Adipose tissue (tissue), 3 donors: ENCODE results near the gene C2orf68. TPM values are rescaled to one million over a fixed set of nuclear protein-coding genes. Genes with fewer than 3 reads are reported as not detected.
"Not testable (repeated sequence)": the region's sequence is repeated elsewhere in the genome, so short reads cannot be mapped to it uniquely, and the experiment has no call there.

Experiments used
- H3K27ac ChIP-seq: one replicate; pipeline ENCODE4 v1.5.1; 2013; ENCODE audit warnings: low read depth, low read length
- WGBS, 3 donors: extraction: QIAGEN DNeasy Blood & Tissue Kit; methylation state at CpG; one replicate each; pipeline ENCODE4 v1.1.7; 2013; 5-methylcytosine and 5-hydroxymethylcytosine counted together
- polyA plus RNA-seq, 3 donors: library from polyadenylated mRNA; stranded (reverse); fragments of 200-250 nt; gene quantifications; one replicate each; pipeline ENCODE4 v1.2.3, GENCODE V29; 2013
- donor health status: healthy with polysubstance abuse.
- donor health status: Bipolar disorder and iron deficiency.
- donor health status: healthy.

Gene C2orf68
- polyA plus RNA-seq, 3 donors: 10.6 to 15.5 (median 14.7) TPM

DNA sequence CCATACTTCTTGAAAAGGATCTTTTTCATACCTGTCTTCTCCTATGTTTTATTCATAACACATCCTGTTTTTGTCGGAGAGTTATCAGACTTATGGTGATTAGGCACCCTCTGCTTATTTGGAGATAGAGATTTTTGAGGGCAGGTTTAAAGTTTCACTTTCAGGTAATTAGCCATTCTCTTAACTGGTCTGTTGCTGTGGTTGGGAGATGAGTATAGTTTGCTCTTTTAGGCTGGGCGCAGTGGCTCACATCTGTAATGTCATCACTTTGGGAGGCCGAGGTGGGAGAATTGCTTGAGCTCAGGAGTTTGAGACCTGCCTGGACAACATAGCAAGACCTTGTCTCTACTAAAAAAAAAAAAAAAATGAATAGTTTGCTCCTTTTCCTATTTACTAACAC lies 30.9 kb upstream of the C2orf68 start:
- H3K27ac ChIP-seq: no peak overlapping the region
- WGBS, 3 donors: 79 to 94% (median 93%) methylated on average over 3 of the region's 3 CpGs

DNA sequence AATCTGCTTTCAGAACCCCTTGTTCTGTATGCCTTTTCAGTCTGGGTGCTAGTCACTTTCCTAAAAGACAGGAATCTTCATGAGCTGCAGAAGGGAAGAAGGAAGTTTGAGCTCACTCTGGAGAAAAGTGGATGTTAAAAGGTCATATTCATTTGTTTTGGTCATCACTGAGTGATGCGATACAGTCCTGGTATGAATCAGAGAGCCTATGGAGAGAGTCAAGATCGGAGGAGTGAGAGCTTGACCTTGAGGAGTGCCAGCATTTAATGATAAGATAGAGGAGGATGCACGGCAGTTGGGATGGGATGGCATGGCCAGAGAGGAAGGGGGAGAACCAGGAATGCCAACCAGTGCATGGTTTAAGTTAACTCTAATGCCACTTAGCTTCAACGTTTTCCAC lies 23.8 kb upstream of the C2orf68 start:
- H3K27ac ChIP-seq: no peak overlapping the region
- WGBS, 3 donors: 47 to 74% (median 70%) methylated on average over 4 of the region's 4 CpGs

DNA sequence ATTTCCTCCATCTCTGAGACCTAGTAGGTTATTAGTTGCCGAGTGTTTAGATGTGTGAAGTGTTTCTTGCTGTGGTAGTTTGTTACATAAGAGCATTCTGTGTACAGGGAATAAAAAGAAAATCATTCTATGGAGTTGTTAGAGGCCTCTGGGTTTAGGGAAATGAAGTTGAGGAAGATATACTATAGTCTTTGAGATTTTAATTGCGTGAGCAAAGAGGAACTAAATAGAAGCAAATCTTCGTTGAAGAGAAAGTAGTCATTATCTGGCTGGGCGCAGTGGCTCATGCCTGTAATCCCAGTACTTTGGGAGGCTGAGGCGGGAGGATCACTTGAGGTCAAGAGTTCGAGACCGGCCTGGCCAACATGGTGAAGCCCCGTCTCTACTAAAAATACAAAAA lies 23.1 kb upstream of the C2orf68 start:
- 77 to 87% (median 78%) methylated on average over 8 of the region's 8 CpGs for WGBS, 3 donors
- H3K27ac ChIP-seq: no peak overlapping the region

DNA sequence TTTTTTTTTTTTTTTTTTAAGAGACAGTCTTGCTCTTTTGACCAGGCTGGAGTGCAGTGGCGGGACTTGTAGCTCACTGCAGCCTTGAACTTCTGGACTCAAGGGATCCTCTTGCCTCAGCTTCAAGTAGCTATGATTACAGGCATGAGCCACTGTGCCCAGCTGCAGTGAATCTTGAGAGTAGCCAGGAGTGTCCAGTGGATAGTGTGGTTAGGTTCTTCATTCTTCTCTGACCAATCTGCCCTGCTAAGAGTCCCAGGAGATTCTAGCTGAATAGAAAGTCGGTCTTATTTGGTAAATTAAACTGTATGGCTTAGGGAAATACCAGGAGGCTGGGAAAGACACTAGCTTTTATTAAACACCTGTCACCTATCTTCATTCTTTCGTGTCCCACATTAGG lies 19.4 kb upstream of the C2orf68 start:
- H3K27ac ChIP-seq: no peak overlapping the region
- WGBS, 3 donors: 79 to 89% (median 89%) methylated on average over 3 of the region's 3 CpGs

DNA sequence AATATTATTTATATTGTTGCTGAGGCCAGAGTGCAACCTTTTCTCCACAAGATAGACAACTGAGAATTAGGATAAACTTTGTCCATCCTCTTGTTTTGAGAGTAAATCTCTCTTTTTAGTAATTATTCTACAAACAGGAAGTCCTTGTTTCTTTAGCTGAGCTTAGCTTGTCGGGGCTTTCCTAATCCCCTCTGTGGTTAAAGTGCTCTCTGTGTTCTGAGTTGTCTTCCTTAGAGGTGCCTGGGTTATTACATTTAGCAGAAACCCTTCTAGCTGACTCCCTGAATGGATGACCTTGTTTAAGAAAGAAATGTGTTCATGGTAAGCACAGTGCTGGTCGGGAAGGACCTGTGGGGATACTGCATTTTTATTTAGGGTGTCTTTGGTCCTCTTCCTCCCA lies 16.8 kb upstream of the C2orf68 start:
- H3K27ac ChIP-seq: no peak overlapping the region
- 56 to 77% (median 67%) methylated on average over 2 of the region's 2 CpGs for WGBS, 3 donors

DNA sequence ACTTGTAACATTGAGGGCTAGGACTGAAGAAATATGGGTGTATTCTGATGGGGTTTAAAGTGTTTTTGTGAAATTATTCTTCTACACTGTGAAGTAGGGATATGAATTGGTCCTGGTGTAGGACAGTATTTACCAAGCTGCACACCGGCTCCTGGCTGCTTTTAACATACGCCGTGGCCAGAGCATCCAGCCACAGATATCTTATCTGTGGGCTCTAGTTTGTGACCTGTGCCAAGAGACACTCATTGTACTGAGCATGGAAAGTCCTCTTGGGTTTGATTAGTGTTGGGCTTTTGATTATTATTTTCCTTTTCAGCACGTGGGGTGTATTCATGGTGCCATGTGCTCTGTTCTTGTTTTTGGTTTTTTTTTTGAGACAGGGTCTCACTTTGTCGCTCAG lies 12.1 kb upstream of the C2orf68 start:
- 75 to 96% (median 89%) methylated on average over 5 of the region's 5 CpGs for WGBS, 3 donors
- no peak overlapping the region for H3K27ac ChIP-seq

DNA sequence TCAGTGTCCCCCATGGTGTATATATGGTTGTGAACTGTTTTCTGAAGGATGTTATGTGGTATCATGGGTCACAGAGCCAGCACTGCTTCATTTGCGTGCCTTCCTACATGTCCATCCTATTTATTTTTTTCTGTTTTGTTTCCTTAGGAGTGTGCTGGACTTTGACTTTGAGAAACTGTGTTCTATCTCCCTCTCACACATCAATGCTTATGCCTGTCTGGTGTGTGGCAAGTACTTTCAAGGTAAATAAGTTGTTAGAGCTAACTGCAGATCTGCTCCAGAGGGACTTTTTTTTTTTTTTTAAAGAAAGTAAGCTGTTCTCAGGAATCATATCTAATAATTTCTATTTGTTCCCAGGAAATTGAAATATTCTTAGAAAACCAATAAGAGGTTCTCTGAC lies 9.5 kb upstream of the C2orf68 start:
- H3K27ac ChIP-seq: no peak overlapping the region
- 91 to 100% (median 93%) methylated on average over 1 of the region's 1 CpG for WGBS, 3 donors

DNA sequence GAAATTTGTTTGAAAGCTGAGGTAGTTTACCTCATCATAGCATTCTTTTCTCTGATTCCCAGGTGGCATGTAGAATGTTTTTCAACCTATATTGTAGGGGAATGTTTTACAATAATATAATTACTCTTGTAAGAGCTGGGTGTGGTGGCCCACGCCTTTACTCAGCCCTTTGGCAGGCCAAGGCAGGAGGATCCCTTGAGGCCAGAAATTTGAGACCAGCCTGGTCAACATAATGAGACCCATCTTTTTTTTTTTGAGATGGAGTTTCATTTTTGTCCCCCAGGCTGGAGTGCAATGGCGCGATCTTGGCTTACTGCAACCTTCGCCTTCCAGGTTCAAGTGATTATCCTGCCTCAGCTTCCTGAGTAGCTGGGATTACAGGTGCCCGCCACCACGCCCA lies 7.8 kb upstream of the C2orf68 start:
- H3K27ac ChIP-seq: no peak overlapping the region
- WGBS, 3 donors: 92 to 95% (median 94%) methylated on average over 6 of the region's 6 CpGs

DNA sequence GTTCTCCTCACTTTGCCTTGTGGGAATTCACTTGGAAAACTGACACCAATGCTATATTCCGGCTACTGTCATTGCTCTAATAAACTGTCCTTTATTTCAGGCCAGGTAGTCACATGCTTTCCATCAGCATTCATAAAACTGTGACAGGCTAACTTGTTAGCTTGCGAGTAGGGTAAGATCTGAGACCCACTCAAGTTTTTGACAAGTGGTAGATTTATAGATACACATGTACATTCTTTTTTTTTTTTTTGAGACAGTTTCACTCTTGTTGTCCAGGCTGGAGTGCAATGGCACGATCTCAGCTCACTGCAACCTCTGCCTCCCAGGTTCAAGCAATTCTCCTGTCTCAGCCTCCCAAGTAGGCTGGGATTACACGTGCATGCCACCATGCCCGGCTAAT lies 5.9 kb upstream of the C2orf68 start:
- 72 to 89% (median 86%) methylated on average over 5 of the region's 5 CpGs for WGBS, 3 donors
- not testable (repeated sequence) for H3K27ac ChIP-seq

DNA sequence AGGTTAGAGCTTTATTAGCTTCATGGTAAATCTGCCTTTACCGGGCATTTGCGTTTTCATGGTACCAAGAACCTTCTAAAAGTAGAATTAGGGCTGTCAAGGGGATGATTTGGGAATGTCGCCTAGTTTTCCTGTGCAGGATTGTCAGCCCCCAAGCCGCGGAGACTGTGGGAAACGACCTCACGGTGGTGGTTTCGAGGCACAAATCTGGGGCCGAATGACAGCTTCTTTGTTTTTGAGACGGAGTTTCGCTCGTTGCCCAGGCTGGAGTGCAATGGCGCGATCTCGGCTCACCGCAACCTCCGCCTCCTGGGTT lies 3.5 kb upstream of the C2orf68 start:
- 81 to 90% (median 88%) methylated on average over 17 of the region's 17 CpGs for WGBS, 3 donors
- no peak overlapping the region for H3K27ac ChIP-seq

DNA sequence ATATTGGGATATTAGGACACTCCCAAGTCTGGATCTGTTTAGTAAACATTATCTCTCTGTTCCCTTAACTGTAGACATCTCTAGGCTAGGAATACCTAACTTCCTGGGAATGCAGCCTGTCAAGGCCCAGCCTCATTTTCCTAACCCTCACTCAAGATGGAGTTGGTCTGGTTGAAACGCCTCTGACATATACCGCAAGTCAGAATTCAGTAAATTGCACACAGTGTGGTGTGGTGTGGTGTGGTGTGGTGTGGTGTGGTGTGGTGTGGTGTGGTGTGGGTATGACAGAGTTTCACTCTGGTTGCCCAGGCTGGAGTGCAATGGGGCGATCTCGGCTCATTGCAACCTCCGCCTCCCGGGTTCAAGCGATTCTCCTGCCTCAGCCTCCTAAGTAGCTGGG lies 2.9 kb upstream of the C2orf68 start:
- H3K27ac ChIP-seq: not testable (repeated sequence)
- 94 to 97% (median 95%) methylated on average over 7 of the region's 7 CpGs for WGBS, 3 donors

DNA sequence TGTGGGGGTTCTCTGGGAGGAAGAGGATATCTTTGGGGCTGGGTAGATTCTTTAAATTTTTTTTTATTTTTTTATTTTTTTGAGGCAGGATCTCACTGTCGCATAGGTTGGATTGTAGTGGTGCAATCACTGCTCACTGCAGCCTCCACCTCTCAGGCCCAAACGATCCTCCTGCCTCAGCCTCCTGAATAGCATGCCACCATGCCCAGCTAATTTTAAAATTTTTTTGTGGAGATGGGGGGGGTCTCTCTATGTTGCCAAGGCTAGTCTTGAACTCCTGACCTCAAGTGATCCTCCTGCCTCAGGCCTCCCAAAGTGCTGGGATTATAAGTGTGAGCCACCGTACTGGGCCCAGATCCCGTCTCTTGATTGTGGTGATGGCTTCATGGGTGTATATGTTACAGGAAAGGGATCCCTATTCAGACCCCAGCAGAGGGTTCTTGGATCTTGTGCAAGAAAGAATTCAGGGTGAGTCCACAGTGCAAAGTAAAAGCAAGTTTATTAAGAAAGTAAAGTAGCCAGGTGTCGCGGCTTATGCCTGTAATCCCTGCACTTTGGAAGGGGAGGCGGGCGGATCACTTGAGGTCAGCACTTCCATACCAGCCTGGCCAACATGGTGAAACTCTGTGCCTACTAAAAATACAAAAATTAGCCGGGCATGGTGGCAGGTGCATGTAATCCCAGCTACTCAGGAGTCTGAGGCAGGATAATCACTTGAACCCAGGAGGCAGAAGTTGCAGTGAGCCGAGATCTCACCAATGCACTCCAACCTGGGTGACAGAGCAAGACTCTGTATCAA lies 2.0 kb upstream of the C2orf68 start:
- H3K27ac ChIP-seq: no peak overlapping the region
- 82 to 91% (median 85%) methylated on average over 10 of the region's 10 CpGs for WGBS, 3 donors

DNA sequence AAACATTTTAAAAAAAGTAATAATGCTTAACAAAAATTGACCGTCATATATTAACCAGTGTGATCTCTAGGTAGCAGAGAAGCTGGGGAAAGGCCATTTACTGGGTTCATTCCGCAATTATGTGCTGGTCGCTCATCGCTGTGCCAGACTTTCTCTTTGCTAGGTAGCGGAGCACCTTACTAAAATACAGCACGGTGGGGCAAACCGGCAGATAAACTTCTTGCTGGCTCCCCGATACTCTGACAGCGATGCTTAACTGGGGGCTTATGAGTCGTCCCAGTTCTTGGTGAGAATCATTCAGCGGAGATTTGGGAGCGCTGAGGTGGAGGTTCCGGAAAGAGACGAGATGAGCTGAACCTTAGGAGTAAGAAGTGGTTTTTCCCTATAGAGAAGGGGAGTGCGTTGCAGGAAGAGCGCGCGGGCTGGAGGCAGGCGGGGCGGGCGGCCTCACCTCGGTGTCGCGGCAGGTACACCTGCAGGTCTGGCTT lies 605 bp downstream of the C2orf68 start:
- WGBS, 3 donors: 5 to 11% (median 8%) methylated on average over 23 to 24 of the region's 24 CpGs
- H3K27ac ChIP-seq: no peak overlapping the region

DNA sequence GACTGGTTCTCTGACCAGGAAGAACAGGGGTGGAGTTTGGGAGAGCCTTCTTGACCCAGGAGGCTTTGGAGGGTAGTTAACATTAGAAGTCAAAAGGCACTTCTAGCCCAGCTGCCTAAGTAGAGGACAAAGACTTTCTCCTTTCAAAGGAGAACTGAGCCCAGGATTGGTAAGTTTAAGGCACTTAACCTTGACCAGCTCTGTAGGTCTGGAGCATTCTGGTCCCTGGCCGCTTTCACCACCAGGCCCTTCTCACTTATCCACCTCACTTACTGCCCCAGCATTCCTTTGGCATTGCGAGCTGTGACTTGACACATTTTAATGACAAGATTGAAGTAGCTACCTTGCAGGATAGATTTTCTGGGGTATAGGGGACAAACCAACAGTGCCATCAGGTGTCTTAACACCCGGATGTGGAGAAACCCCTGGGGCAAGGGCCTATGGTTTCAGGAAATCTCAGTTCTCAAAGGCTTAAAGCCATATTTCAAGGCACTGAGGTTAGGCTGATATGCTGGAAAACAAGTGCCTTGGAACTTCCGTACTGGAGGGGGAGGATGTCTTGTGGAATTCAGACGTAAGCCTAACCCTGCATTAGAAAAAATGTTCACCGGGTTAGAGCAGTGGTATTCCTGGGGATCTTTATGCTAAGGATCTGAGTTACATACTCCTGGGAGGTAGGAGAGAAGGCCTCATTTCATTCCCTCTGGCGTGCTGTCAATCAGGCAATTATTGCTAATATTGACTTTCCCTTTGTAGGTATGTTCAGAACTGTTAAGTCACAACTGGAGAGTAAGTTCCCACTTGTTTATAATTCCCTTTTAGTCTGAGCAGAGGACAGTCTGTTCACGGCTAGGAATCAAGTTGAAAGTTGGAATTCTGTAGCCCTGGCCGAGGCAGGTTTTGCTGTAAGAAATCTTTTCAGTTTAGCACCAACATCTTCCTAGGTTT lies 4.3 kb downstream of the C2orf68 start:
- WGBS, 3 donors: 72 to 77% (median 73%) methylated on average over 9 of the region's 9 CpGs

DNA sequence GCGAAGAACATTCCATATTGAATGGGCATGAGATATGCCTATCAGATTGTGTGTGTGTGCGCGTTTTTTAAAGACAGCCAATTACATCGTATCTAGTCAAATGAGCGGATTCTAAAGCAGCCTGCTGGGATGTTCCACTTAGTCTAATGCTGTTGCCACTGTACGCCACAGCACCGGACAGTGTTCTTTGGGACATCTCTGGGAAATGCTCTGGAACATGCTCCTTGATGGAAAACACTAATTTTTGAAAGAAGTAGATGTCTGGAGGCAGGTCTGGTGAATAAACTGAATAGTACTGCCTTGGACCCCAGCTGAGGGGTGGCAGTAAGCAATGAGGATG lies 5.8 kb downstream of the C2orf68 start:
- no peak overlapping the region for H3K27ac ChIP-seq
- 77 to 86% (median 82%) methylated on average over 7 of the region's 7 CpGs for WGBS, 3 donors

More for the DNA sequence above, 4.3 kb downstream of the C2orf68 start:
- no peak overlapping the region for H3K27ac ChIP-seq

DNA sequence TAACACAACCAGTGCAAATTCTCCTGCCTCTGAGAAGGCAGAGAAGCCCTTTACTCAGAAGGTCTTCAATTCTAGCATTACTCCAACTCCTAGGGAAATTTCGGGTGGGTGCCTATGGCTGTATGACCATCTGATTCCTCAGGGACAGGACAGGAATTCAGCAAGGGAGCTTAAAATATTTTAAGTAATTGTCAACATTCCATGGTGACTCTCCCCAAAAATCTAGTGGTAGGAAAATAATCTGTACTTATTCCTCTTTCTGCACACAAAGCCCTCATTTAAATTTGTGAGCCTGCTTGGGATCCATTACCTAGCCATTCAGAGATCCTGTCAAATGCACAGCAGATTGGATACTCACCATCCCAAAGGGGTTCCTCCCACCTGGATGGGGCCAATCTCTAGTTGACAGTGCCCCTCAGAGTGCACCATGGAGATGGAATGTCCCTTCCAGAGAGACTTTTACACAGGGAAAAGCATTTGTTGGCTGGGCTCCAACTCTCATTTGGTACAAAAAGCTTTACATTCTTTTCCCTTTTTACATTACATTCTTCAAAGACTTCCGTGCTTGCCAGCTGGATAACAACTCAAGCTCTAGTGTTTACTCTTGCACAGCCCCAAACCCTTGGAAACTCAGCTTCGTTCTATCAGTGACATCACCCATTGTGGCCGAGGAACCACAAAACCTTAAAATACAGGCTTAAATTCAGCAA lies 6.3 kb downstream of the C2orf68 start:
- no peak overlapping the region for H3K27ac ChIP-seq
- 35 to 59% (median 56%) methylated on average over 4 of the region's 4 CpGs for WGBS, 3 donors

DNA sequence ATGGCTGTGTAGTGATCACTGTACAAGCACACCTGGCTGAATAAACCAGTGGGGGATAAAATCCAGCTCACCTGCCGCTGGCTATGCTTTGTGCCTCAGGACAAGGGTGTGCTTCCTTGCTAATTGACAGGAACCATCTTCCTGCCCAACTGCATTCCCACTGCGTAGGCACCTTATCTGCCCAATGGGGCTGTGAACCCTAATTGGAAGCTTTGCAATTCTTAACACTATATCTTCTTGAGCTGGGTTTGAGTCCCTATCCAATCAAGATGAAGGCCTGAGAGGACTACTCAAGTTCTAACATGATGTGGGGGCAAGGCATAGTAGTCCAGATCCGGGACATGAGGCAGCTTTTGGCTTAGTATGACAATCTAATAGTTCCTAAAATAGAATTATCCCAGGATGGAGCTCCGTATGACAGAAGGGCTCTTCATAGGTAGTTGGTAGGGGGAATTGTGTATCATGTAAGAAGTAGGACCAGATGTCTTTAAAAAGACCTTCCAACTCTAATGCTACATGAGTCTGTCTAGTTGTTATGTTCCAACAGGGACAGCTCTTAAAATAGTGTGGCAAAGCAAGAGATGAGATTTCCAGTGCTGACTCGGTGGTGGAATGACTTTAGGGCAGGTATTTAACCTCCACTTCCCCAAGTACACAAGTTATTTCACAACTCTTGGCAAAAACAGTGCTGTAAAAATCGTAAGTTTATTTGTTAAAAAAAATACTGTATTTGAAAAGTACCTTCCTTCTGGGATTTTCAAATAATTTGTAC lies 7.1 kb downstream of the C2orf68 start:
- WGBS, 3 donors: 55 to 57% (median 57%) methylated on average over 6 of the region's 6 CpGs
- H3K27ac ChIP-seq: no peak overlapping the region

DNA sequence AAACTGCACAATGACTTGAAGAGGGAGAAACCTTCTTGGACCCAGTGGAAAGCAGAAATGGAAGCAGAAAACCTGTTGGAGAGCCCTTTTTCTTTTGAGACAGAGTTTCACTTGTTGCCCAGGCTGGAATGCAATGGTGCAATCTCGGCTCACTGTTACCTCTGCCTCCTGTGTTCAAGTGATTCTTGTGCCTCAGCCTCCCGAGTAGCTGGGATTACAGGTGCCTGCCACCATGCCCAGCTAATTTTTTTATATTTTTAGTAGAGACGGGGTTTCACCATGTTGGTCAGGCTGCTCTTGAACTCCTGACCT lies 7.8 kb downstream of the C2orf68 start:
- not testable (repeated sequence) for H3K27ac ChIP-seq
- WGBS, 3 donors: 72 to 76% (median 74%) methylated on average over 3 of the region's 3 CpGs
